Hippocampal formation (tissue), 2 donors: ENCODE data around the gene BZW2.
A peak's percentile ranks its signal among the peaks of the same experiment; 100 is the strongest.
"Not testable (repeated sequence)": the region's sequence is repeated elsewhere in the genome, so short reads cannot be mapped to it uniquely, and the experiment has no call there.

Experiments used
- DNase-seq, 2 donors: peaks; one replicate each; lab custom pipeline; 2025; lab: John Stamatoyannopoulos, UW

The BZW2 gene

GRCh38 chr7:16670731-16671344 is 24.9 kb downstream of the BZW2 start:
- DNase-seq: no peak

- no peak for DNase-seq
Observed at GRCh38 chr7:16671811-16672210, 25.8 kb downstream of the BZW2 start.

GRCh38 chr7:16675277-16675676 is 29.3 kb downstream of the BZW2 start:
- DNase-seq: no peak

- DNase-seq: no peak
Observed at GRCh38 chr7:16677978-16678494, 32.1 kb downstream of the BZW2 start.

GRCh38 chr7:16678645-16679566 is 32.9 kb downstream of the BZW2 start:
- DNase-seq: not testable (repeated sequence)

GRCh38 chr7:16684935-16685334 is 39.0 kb downstream of the BZW2 start:
- DNase-seq: no peak

GRCh38 chr7:16685535-16685934 is 39.6 kb downstream of the BZW2 start:
- DNase-seq: no peak

GRCh38 chr7:16688249-16688648 is 42.3 kb downstream of the BZW2 start:
- no peak for DNase-seq

- no peak for DNase-seq
Observed at GRCh38 chr7:16691241-16691640, 45.3 kb downstream of the BZW2 start.

- DNase-seq: no peak
Observed at GRCh38 chr7:16693601-16694318, 47.8 kb downstream of the BZW2 start.

- DNase-seq: no peak
Observed at GRCh38 chr7:16694806-16695205, 48.8 kb downstream of the BZW2 start.

- peak in 1 of 2 donors; percentile 10 for DNase-seq
Observed at GRCh38 chr7:16695621-16696237, 49.7 kb downstream of the BZW2 start.

GRCh38 chr7:16697507-16698199 is 51.7 kb downstream of the BZW2 start:
- DNase-seq: no peak

GRCh38 chr7:16698200-16698905 is 52.4 kb downstream of the BZW2 start:
- no peak for DNase-seq

GRCh38 chr7:16702441-16702840 is 56.5 kb downstream of the BZW2 start:
- no peak for DNase-seq

GRCh38 chr7:16708511-16708910 is 62.5 kb downstream of the BZW2 start:
- DNase-seq: no peak

GRCh38 chr7:16708980-16709379 is 63.0 kb downstream of the BZW2 start:
- DNase-seq: no peak

- DNase-seq: no peak
Observed at GRCh38 chr7:16710651-16711050, 64.7 kb downstream of the BZW2 start.

GRCh38 chr7:16711730-16712129 is 65.7 kb downstream of the BZW2 start:
- no peak for DNase-seq

GRCh38 chr7:16712916-16713315 is 66.9 kb downstream of the BZW2 start:
- DNase-seq: no peak

GRCh38 chr7:16715928-16716327 is 69.9 kb downstream of the BZW2 start:
- DNase-seq: no peak
